ENCODE measurements around the gene DCLK2. TPM values are rescaled to one million over a fixed set of nuclear protein-coding genes. Genes with fewer than 3 reads are reported as not detected.

DCLK2 gene
- total RNA-seq, 1 experiment from 2014 or later: 2.7 TPM

GRCh38 chr4:150119492-150119891 lies 41.2 kb downstream of the DCLK2 start:
- peak; percentile 28; the same call in 1 of the 2 replicates for TF ChIP-seq JUND (IDR thresholded peaks at IDR 0.05)
- peak; percentile 23; the same call in 1 of the 2 replicates for TF ChIP-seq FOSL1 (IDR thresholded peaks at IDR 0.05; ENCODE audit: low read depth)
- no peak for TF ChIP-seq YY1 (IDR thresholded peaks at IDR 0.05; ENCODE audit: extremely low read depth, insufficient replicate concordance, low read depth, low read length)
- Histone ChIP-seq H3K36me3 (ENCODE audit: control insufficient read depth in 1 of 2, insufficient read depth in 2 of 2, low read length in 2 of 2) (no peaks in the 10 kb centered on the region), H3K4me1 (ENCODE audit: control insufficient read depth in 1 of 2, insufficient read depth in 2 of 2, low read length in 2 of 2) (peaks cover 5 to 8% of the 10 kb centered on the region in 2 experiments; a peak in 3 of 4 replicates), H3K4me2 (ENCODE audit: low read length) (peak overlapping the region; percentile 30), H4K20me1 (ENCODE audit: insufficient read depth) (no peaks in the 10 kb centered on the region), H3K9ac (ENCODE audit: low read length) (no peak overlapping the region), H3K27ac (ENCODE audit: low read depth, low read length) (no peak overlapping the region), H3K27me3 (ENCODE audit: insufficient read depth, low read length) (no peaks in the 10 kb centered on the region), H3K79me2 (ENCODE audit: insufficient read depth, low read length) (no peaks in the 10 kb centered on the region), H3K4me3 (replicated peaks in 1 of 2; ENCODE audit: low read depth in 1 of 2, low read length in 2 of 2) (no peak overlapping the region), H2AFZ (ENCODE audit: low read depth, low read length, poor library complexity, severe bottlenecking) (no peak overlapping the region), H3K9me2 (ENCODE audit: insufficient read depth) (no peaks in the 10 kb centered on the region), H3K9me3 (ENCODE audit: control insufficient read depth in 1 of 2, insufficient read depth in 1 of 2, low read depth in 1 of 2, low read length in 2 of 2) (no peaks in the 10 kb centered on the region)
- ATAC-seq (no peak), DNase-seq (ENCODE audit: low read depth, low spot score) (no peak)
- CTCF ChIA-PET: interaction anchor here (0.8 kb wide), 1 partner anchor 89 kb away, joined by 3 read pairs; no protein-coding TSS in a partner anchor
- intact Hi-C loops (cut with micrococcal nuclease): no loop called here
- BruUV-seq (replicated peaks): no TSS peak
- RAD21 ChIA-PET (ENCODE audit: low non-redundant PET in 1 of 2, low total read pairs in 2 of 2, uncharacterized antibody in 2 of 2, unreplicated experiment in 2 of 2): no interaction called here
- POLR2A ChIA-PET: no interaction called here

GRCh38 chr4:150123087-150123486 lies 44.8 kb downstream of the DCLK2 start:
- no peak overlapping the region for H2AFZ ChIP-seq (ENCODE audit: low read depth, low read length, poor library complexity, severe bottlenecking)
- RAD21 ChIA-PET (ENCODE audit: low non-redundant PET in 1 of 2, low total read pairs in 2 of 2, uncharacterized antibody in 2 of 2, unreplicated experiment in 2 of 2): no interaction called here
- DNase-seq (ENCODE audit: low read depth, low spot score): no peak

More at GRCh38 chr4:150123087-150123486, 44.8 kb downstream of the DCLK2 start:
- ChIA-PET CTCF (no interaction called here), POLR2A (no interaction called here)
- H3K36me3 ChIP-seq (ENCODE audit: control insufficient read depth in 1 of 2, insufficient read depth in 2 of 2, low read length in 2 of 2): no peaks in the 10 kb centered on the region
- no peak for TF ChIP-seq EZH2phosphoT487 (IDR thresholded peaks at IDR 0.05; ENCODE audit: borderline replicate concordance)
- no peak for TF ChIP-seq ELF1 (IDR thresholded peaks at IDR 0.05; ENCODE audit: borderline replicate concordance, low read depth)
- TF ChIP-seq ZNF274 (IDR thresholded peaks at IDR 0.05; ENCODE audit: low read depth, low read length): no peak
- TF ChIP-seq CEBPB (IDR thresholded peaks at IDR 0.05; ENCODE audit: low read depth): no peak
- no peak for TF ChIP-seq SRF (IDR thresholded peaks at IDR 0.05; ENCODE audit: low read depth)
- TF ChIP-seq POLR2A (IDR thresholded peaks at IDR 0.05; ENCODE audit: borderline replicate concordance, extremely low read depth, insufficient read depth, insufficient read length): no peak
- no peak for TF ChIP-seq YY1 (IDR thresholded peaks at IDR 0.05; ENCODE audit: extremely low read depth, insufficient replicate concordance, low read depth, low read length)
- no peak for TF ChIP-seq FOSL1 (IDR thresholded peaks at IDR 0.05; ENCODE audit: low read depth)
- TF ChIP-seq RAD21 (IDR thresholded peaks at IDR 0.05; ENCODE audit: low read depth): no peak
- TF ChIP-seq ZBTB33 (IDR thresholded peaks at IDR 0.05; ENCODE audit: extremely low read depth, insufficient replicate concordance, low read length): no peak
- TF ChIP-seq EGR1 (IDR thresholded peaks at IDR 0.05; ENCODE audit: low read depth): no peak
- no peak for TF ChIP-seq SIN3A (IDR thresholded peaks at IDR 0.05; ENCODE audit: low read depth)
- TF ChIP-seq ZFX (IDR thresholded peaks at IDR 0.05): no peak
- TF ChIP-seq POLR2AphosphoS5 (IDR thresholded peaks at IDR 0.05; ENCODE audit: low read depth, low read length): no peak
- TF ChIP-seq MAX (IDR thresholded peaks at IDR 0.05): no peak
- no peak for TF ChIP-seq JUND (IDR thresholded peaks at IDR 0.05)
- H4K20me1 ChIP-seq (ENCODE audit: insufficient read depth): no peaks in the 10 kb centered on the region
- intact Hi-C loops (cut with micrococcal nuclease): no loop called here
- H3K9ac ChIP-seq (ENCODE audit: low read length): no peak overlapping the region
- ATAC-seq: no peak
- no peak overlapping the region for H3K4me2 ChIP-seq (ENCODE audit: low read length)
- H3K79me2 ChIP-seq (ENCODE audit: insufficient read depth, low read length): no peaks in the 10 kb centered on the region
- no TSS peak for BruUV-seq (replicated peaks)
- H3K27me3 ChIP-seq (ENCODE audit: insufficient read depth, low read length): no peaks in the 10 kb centered on the region
- H3K4me1 ChIP-seq (ENCODE audit: control insufficient read depth in 1 of 2, insufficient read depth in 2 of 2, low read length in 2 of 2): peaks cover 5 to 8% of the 10 kb centered on the region in 2 experiments; a peak in 3 of 4 replicates
- no peak overlapping the region for H3K4me3 ChIP-seq (replicated peaks in 1 of 2; ENCODE audit: low read depth in 1 of 2, low read length in 2 of 2)
- no peaks in the 10 kb centered on the region for H3K9me3 ChIP-seq (ENCODE audit: control insufficient read depth in 1 of 2, insufficient read depth in 1 of 2, low read depth in 1 of 2, low read length in 2 of 2)
- H3K27ac ChIP-seq (ENCODE audit: low read depth, low read length): no peak overlapping the region
- H3K9me2 ChIP-seq (ENCODE audit: insufficient read depth): no peaks in the 10 kb centered on the region

Data from HCT116 (cell line).